ENCODE data around the gene ACVRL1.
A peak's percentile ranks its signal among the peaks of the same experiment; 100 is the strongest.

The ACVRL1 gene

GRCh38 chr12:51944608-51945233 is 37.4 kb downstream of the ACVRL1 start:
- no peak for DNase-seq

- no peak for DNase-seq
Measured at GRCh38 chr12:51947246-51947996, 40.1 kb downstream of the ACVRL1 start.

- no peak for DNase-seq
Measured at GRCh38 chr12:51948066-51948465, 40.8 kb downstream of the ACVRL1 start.

- DNase-seq = no peak
Measured at GRCh38 chr12:51949342-51950030, 42.2 kb downstream of the ACVRL1 start.

GRCh38 chr12:51950682-51951198 is 43.4 kb downstream of the ACVRL1 start:
- no peak for DNase-seq

GRCh38 chr12:51951199-51951842 is 44.0 kb downstream of the ACVRL1 start, which contains the start of gene ACVR1B:
Gene ACVR1B (plus strand): TSS chr12:51951699. CDS start chr12:51951744, 45 bp downstream.
- peak; percentile 90 for DNase-seq

- no peak for DNase-seq
Measured at GRCh38 chr12:51951843-51952722, 44.8 kb downstream of the ACVRL1 start.

GRCh38 chr12:51953089-51953488 is 45.8 kb downstream of the ACVRL1 start:
- DNase-seq = no peak

GRCh38 chr12:51953864-51954263 is 46.6 kb downstream of the ACVRL1 start:
- DNase-seq = no peak

GRCh38 chr12:51954561-51955361 is 47.5 kb downstream of the ACVRL1 start:
- DNase-seq = peak; percentile 13

- DNase-seq = no peak
Measured at GRCh38 chr12:51955702-51956101, 48.4 kb downstream of the ACVRL1 start.

GRCh38 chr12:51958542-51958941 is 51.2 kb downstream of the ACVRL1 start:
- DNase-seq = no peak

GRCh38 chr12:51959211-51959610 is 51.9 kb downstream of the ACVRL1 start:
- peak; percentile 9 for DNase-seq

GRCh38 chr12:51959921-51960320 is 52.6 kb downstream of the ACVRL1 start:
- DNase-seq = no peak

- DNase-seq = no peak
Measured at GRCh38 chr12:51960488-51960887, 53.2 kb downstream of the ACVRL1 start.

GRCh38 chr12:51960890-51961289 is 53.6 kb downstream of the ACVRL1 start:
- DNase-seq = no peak

GRCh38 chr12:51961834-51962233 is 54.5 kb downstream of the ACVRL1 start:
- no peak for DNase-seq

GRCh38 chr12:51962737-51963136 is 55.4 kb downstream of the ACVRL1 start:
- no peak for DNase-seq

GRCh38 chr12:51963477-51963876 is 56.2 kb downstream of the ACVRL1 start:
- DNase-seq = no peak

- no peak for DNase-seq
Measured at GRCh38 chr12:51969643-51970042, 62.3 kb downstream of the ACVRL1 start.
